ENCODE measurements around the gene ATXN1. TPM values are rescaled to one million over a fixed set of nuclear protein-coding genes. Genes with fewer than 3 reads are reported as not detected.

The ATXN1 gene
- total RNA-seq, 1 donor from 2014 or later = 3.9 TPM

DNA sequence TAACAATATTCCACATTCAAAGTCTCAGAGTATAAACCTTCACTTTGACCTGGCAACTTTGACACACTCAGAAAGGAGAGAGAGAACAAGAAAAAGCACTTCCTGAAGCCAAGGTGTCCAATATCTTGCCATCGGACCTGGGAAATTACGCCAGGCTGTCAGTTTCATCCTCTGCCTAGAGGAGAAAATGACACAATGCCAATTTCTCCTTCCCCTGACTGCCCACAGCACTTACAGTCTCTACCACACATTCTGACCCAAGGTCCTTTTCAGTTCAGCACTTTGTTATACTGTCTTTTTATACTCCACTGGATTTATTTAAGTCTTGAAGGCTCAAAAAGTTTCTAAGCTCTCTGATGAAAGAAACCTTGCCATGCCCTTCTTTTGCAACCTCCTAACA, 272.4 kb downstream of the ATXN1 start:
- no peak for DNase-seq (ENCODE audit: low read depth, low spot score)
- Mint-ChIP-seq H3K27me3 (ENCODE audit: low read depth) (no peaks in the 10 kb centered on the region), H3K4me3 (no peak overlapping the region), H3K4me1 (no peaks in the 10 kb centered on the region), H3K9me3 (no peaks in the 10 kb centered on the region), H3K27ac (ENCODE audit: unreplicated experiment) (no peak overlapping the region), H3K36me3 (ENCODE audit: low read depth) (no peaks in the 10 kb centered on the region)
- TF ChIP-seq, protein P1, sequence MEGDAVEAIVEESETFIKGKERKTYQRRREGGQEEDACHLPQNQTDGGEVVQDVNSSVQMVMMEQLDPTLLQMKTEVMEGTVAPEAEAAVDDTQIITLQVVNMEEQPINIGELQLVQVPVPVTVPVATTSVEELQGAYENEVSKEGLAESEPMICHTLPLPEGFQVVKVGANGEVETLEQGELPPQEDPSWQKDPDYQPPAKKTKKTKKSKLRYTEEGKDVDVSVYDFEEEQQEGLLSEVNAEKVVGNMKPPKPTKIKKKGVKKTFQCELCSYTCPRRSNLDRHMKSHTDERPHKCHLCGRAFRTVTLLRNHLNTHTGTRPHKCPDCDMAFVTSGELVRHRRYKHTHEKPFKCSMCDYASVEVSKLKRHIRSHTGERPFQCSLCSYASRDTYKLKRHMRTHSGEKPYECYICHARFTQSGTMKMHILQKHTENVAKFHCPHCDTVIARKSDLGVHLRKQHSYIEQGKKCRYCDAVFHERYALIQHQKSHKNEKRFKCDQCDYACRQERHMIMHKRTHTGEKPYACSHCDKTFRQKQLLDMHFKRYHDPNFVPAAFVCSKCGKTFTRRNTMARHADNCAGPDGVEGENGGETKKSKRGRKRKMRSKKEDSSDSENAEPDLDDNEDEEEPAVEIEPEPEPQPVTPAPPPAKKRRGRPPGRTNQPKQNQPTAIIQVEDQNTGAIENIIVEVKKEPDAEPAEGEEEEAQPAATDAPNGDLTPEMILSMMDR (conservative IDR thresholded peaks at IDR 0.05) = no peak

DNA sequence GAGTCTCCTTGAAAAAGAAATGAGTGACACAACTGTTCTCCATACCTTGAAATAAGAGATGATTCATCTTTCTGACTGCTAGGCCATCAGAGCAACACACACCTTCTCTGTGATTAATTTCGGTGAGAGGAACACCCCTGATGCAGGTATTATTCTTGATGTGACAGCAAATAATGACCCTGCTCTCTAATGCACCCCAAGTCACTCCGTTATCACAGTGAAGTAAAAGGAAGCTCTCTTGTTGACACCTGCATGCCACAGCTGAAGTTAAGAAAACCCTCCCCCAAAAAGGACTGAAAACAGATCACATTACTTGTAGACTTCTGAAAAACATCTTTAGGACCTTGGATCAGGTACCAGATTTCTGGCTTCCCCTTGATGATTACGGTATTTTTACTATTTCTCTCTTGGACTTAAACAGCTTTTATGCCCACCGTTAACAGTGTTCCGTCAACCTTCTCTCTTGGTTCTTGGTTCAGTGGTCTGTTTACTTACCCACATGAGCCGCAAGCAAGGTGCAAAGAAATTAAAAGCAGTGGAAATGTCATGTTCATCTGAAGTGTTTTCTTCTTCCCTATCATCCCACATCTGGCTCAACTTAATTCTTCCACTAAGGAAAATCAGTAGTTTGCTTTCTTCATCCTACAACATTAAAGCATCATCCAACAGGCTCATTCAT, 273.1 kb downstream of the ATXN1 start:
- peaks cover 1% of the 10 kb centered on the region for H3K9me3 Mint-ChIP-seq
- H3K4me3 Mint-ChIP-seq = no peak overlapping the region
- no peaks in the 10 kb centered on the region for H3K4me1 Mint-ChIP-seq
- no peaks in the 10 kb centered on the region for H3K27me3 Mint-ChIP-seq (ENCODE audit: low read depth)
- no peak for DNase-seq (ENCODE audit: low read depth, low spot score)
- no peak overlapping the region for H3K27ac Mint-ChIP-seq (ENCODE audit: unreplicated experiment)
- TF ChIP-seq, protein P1 (conservative IDR thresholded peaks at IDR 0.05) = no peak
- no peaks in the 10 kb centered on the region for H3K36me3 Mint-ChIP-seq (ENCODE audit: low read depth)

DNA sequence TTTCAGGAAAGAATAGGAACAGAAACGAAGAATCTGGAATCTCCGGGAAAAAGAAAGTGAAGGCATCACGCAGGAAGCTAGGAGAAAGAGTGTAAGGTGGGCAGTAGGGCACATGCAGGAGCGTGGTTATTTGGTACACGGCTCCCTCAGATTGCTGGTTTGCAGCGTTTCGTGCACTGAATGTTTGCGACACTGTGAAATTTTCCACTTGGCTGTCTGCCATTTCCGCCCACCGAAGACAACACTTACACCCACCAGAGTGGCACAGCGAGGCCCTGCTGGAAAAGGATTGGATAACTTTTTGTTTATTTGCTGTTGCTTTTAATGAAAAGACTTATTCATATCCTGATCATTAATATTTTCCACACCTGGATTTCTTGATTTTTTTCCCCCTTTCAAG, 274.6 kb downstream of the ATXN1 start:
- H3K9me3 Mint-ChIP-seq = peaks cover 2% of the 10 kb centered on the region
- H3K36me3 Mint-ChIP-seq (ENCODE audit: low read depth) = no peaks in the 10 kb centered on the region
- DNase-seq (ENCODE audit: low read depth, low spot score) = no peak
- no peaks in the 10 kb centered on the region for H3K27me3 Mint-ChIP-seq (ENCODE audit: low read depth)
- TF ChIP-seq, protein P1 (conservative IDR thresholded peaks at IDR 0.05) = no peak
- no peak overlapping the region for H3K27ac Mint-ChIP-seq (ENCODE audit: unreplicated experiment)
- H3K4me3 Mint-ChIP-seq = no peak overlapping the region
- H3K4me1 Mint-ChIP-seq = no peaks in the 10 kb centered on the region

DNA sequence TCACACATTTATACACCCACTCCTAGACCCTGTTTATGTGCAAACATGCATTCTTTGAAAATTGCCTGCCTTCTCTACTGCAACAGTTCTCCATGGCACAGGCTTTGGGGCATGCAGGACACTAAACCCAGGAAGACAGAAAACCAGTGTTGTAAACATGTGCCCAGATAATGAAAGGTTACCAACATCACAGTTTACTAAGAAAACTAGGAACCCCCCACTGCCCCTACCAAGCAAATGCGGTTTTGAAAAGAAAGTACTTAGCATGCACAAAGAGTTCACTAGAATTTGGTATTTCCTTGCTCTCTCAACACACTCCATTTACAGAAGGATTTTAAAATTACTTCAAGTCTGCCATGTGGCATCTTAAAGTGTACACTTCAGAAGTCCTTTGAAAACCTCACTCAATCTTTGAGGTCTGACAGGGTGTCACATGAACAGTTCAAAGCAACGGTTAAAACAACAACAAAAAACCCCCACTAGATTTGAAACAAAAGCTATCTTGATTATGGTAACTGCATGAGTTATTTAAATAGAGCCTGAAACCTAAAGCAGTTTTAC, 277.9 kb downstream of the ATXN1 start:
- DNase-seq (ENCODE audit: low read depth, low spot score) = no peak
- H3K4me1 Mint-ChIP-seq = no peaks in the 10 kb centered on the region
- no peaks in the 10 kb centered on the region for H3K36me3 Mint-ChIP-seq (ENCODE audit: low read depth)
- no peaks in the 10 kb centered on the region for H3K27me3 Mint-ChIP-seq (ENCODE audit: low read depth)
- TF ChIP-seq, protein P1 (conservative IDR thresholded peaks at IDR 0.05) = no peak
- no peak overlapping the region for H3K27ac Mint-ChIP-seq (ENCODE audit: unreplicated experiment)
- H3K9me3 Mint-ChIP-seq = peaks cover 2% of the 10 kb centered on the region
- no peak overlapping the region for H3K4me3 Mint-ChIP-seq

DNA sequence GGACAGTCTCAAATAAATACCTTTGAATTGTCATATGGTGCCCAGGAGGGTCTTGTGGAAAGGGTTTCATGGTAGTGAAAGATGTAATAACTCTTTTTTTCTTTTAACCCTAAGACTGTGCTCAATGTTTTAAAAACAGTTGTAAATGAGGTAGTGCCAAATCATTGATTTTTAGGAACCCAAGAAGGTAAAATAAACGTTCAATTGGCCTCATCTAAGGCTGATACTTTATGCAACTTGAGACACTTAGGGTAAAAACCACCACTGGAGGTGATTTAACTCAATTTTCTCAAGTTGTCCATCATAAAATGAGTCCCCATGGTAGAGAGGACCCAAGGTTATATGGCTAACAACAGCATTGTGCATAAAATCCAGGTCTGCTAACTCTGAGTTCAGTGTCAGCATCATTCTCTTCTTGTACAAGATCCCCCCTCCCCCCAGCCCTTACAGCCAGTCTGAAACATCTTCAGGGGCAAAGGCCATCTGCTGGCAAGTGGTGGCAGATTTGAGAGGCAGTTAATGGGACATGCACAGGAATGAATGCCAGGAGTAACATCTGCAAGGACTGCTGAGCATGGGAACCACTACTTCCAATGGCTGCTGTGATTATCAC, 278.5 kb downstream of the ATXN1 start:
- Mint-ChIP-seq H3K4me1 (no peaks in the 10 kb centered on the region), H3K27me3 (ENCODE audit: low read depth) (no peaks in the 10 kb centered on the region), H3K36me3 (ENCODE audit: low read depth) (no peaks in the 10 kb centered on the region)

More for the DNA sequence above, 278.5 kb downstream of the ATXN1 start:
- no peak for DNase-seq (ENCODE audit: low read depth, low spot score)
- peaks cover 2% of the 10 kb centered on the region for H3K9me3 Mint-ChIP-seq
- TF ChIP-seq, protein P1 (conservative IDR thresholded peaks at IDR 0.05) = no peak
- H3K27ac Mint-ChIP-seq (ENCODE audit: unreplicated experiment) = no peak overlapping the region
- H3K4me3 Mint-ChIP-seq = no peak overlapping the region
